ENCODE measurements around the gene MKRN3. TPM values are rescaled to one million over a fixed set of nuclear protein-coding genes. Genes with fewer than 3 reads are reported as not detected.
A peak's percentile ranks its signal among the peaks of the same experiment; 100 is the strongest.

The MKRN3 gene
- total and polyA plus RNA-seq, 2 of the 8 experiments (the other 6 are each of a cell fraction or from before 2014, with no cell fraction given): not detected

- no peak overlapping the region for H3K9ac ChIP-seq (replicated peaks in 1 of 4; ENCODE audit: extremely low read depth in 1 of 4, low read depth in 3 of 4, low read length in 3 of 4)
- no peaks in the 10 kb centered on the region for H3K23me2 ChIP-seq (ENCODE audit: low read depth, low read length)
- no peak overlapping the region for H3K4me3 ChIP-seq (ENCODE audit: extremely low read depth in 1 of 4, insufficient read depth in 2 of 4, low read depth in 3 of 4, low read length in 4 of 4)
- H3K4me2 ChIP-seq (ENCODE audit: insufficient read depth in 1 of 2, low read depth in 2 of 2, low read length in 2 of 2): no peak overlapping the region
- no peak overlapping the region for H2BK120ac ChIP-seq (replicated peaks; ENCODE audit: low read depth, low read length)
- H3K79me1 ChIP-seq (ENCODE audit: low read depth, low read length): no peaks in the 10 kb centered on the region
- no peak overlapping the region for H2BK20ac ChIP-seq (ENCODE audit: low read length)
- DNase-seq (ENCODE audit: low read depth in 1 of 2, low spot score in 2 of 2): no peak
- H4K5ac ChIP-seq (ENCODE audit: insufficient read length, low read depth, low read length): no peak overlapping the region
- H3K14ac ChIP-seq (ENCODE audit: insufficient read length): no peak overlapping the region
- 69% methylated on average over 4 of the region's 4 CpGs; no CpG with 5 or more reads in 1 of the 2 experiments for WGBS, 2 experiments (ENCODE audit: extremely low coverage in 1 of 2, insufficient coverage in 1 of 2, insufficient read length in 1 of 2, insufficient replicate concordance in 2 of 2, low coverage in 1 of 2, low lambda C conversion rate in 2 of 2, missing lambda C conversion rate in 1 of 2)
- ChIA-PET CTCF (ENCODE audit: partially characterized antibody) (no interaction called here), POLR2A (ENCODE audit: partially characterized antibody) (no interaction called here)
- H3K79me2 ChIP-seq (ENCODE audit: control insufficient read depth in 1 of 2, insufficient read depth in 2 of 2, low read length in 2 of 2): no peaks in the 10 kb centered on the region
- FAIRE-seq: no peak
- no peak overlapping the region for H4K8ac ChIP-seq (ENCODE audit: extremely low read depth, insufficient read depth, low read length)
- H3K56ac ChIP-seq (replicated peaks; ENCODE audit: insufficient read length, low read depth, low read length): no peak overlapping the region
- no peaks in the 10 kb centered on the region for H4K20me1 ChIP-seq (replicated peaks in 1 of 2; ENCODE audit: control insufficient read depth in 1 of 2, insufficient read depth in 2 of 2, low read length in 2 of 2)
- no peak overlapping the region for H4K91ac ChIP-seq (replicated peaks; ENCODE audit: insufficient read length, low read length)
- no peak overlapping the region for H3K27ac ChIP-seq (ENCODE audit: low read depth, low read length)
- H3K27me3 ChIP-seq (replicated peaks in 1 of 4; ENCODE audit: control insufficient read depth in 3 of 4, extremely low read depth in 1 of 4, insufficient read depth in 3 of 4, low read length in 3 of 4): no peaks in the 10 kb centered on the region
- no peaks in the 10 kb centered on the region for H3K36me3 ChIP-seq (ENCODE audit: control insufficient read depth in 2 of 4, insufficient read depth in 4 of 4, low read length in 3 of 4)
- H2BK15ac ChIP-seq (ENCODE audit: low read length): no peak overlapping the region
- H3K9me3 ChIP-seq (ENCODE audit: insufficient read depth in 2 of 2, low read depth in 1 of 2, low read length in 1 of 2): peaks cover 13 to 49% of the 10 kb centered on the region in 2 experiments
- no peak overlapping the region for H2AFZ ChIP-seq (ENCODE audit: low read length)
- no peak overlapping the region for H2BK5ac ChIP-seq (ENCODE audit: low read depth, low read length)
- H3K4ac ChIP-seq (replicated peaks; ENCODE audit: insufficient read length, low read depth, low read length): no peak overlapping the region
- TF ChIP-seq TBP (IDR thresholded peaks at IDR 0.05; ENCODE audit: low read depth, low read length) (peak; percentile 49), NANOG (IDR thresholded peaks at IDR 0.05; ENCODE audit: insufficient read depth, low read depth, low read length, poor library complexity, severe bottlenecking) (no peak), USF2 (IDR thresholded peaks at IDR 0.05; ENCODE audit: low read length) (no peak)
- no peak overlapping the region for H3K18ac ChIP-seq (ENCODE audit: extremely low read depth, low read length)
- no peak overlapping the region for H2AK5ac ChIP-seq (ENCODE audit: low read depth, low read length)
- no peak overlapping the region for H3K23ac ChIP-seq (ENCODE audit: insufficient read length)
- no peaks in the 10 kb centered on the region for H3K4me1 ChIP-seq (replicated peaks in 1 of 4; ENCODE audit: control insufficient read depth in 3 of 4, insufficient read depth in 4 of 4, low read length in 3 of 4)
- no peak overlapping the region for H2BK12ac ChIP-seq (ENCODE audit: low read depth, low read length)
These were observed 33.5 kb upstream of the MKRN3 start for GRCh38 chr15:23532024-23532423.

Measured in H1 (cell line).